ENCODE data around the gene RCOR3.

Gene RCOR3

GRCh38 chr1:211326140-211326527 lies 67.0 kb downstream of the RCOR3 start:
- no peak for DNase-seq

GRCh38 chr1:211326528-211327345 lies 67.6 kb downstream of the RCOR3 start, which contains the start of gene TRAF5:
Gene TRAF5 (plus strand): TSS chr1:211326833. CDS start chr1:211353240, 26,407 bp downstream.
- no peak for DNase-seq

- DNase-seq: no peak
Measured at GRCh38 chr1:211327346-211327921, 68.3 kb downstream of the RCOR3 start.

GRCh38 chr1:211328084-211328694 lies 69.0 kb downstream of the RCOR3 start:
- no peak for DNase-seq

- DNase-seq: no peak
Measured at GRCh38 chr1:211328866-211329475, 69.8 kb downstream of the RCOR3 start.

GRCh38 chr1:211329764-211330201 lies 70.6 kb downstream of the RCOR3 start:
- DNase-seq: no peak

- no peak for DNase-seq
Measured at GRCh38 chr1:211330282-211330936, 71.2 kb downstream of the RCOR3 start.

GRCh38 chr1:211331011-211331709 lies 72.0 kb downstream of the RCOR3 start:
- DNase-seq: no peak

GRCh38 chr1:211332036-211332616 lies 73.0 kb downstream of the RCOR3 start:
- no peak for DNase-seq

GRCh38 chr1:211332830-211333229 lies 73.7 kb downstream of the RCOR3 start:
- DNase-seq: no peak

- no peak for DNase-seq
Measured at GRCh38 chr1:211333906-211334305, 74.7 kb downstream of the RCOR3 start.

- no peak for DNase-seq
Measured at GRCh38 chr1:211334986-211335385, 75.8 kb downstream of the RCOR3 start.

GRCh38 chr1:211335522-211336157 lies 76.5 kb downstream of the RCOR3 start:
- DNase-seq: no peak

- no peak for DNase-seq
Measured at GRCh38 chr1:211336161-211336560, 77.0 kb downstream of the RCOR3 start.

- no peak for DNase-seq
Measured at GRCh38 chr1:211336775-211337174, 77.6 kb downstream of the RCOR3 start.

GRCh38 chr1:211337430-211338223 lies 78.5 kb downstream of the RCOR3 start:
- no peak for DNase-seq

- no peak for DNase-seq
Measured at GRCh38 chr1:211338224-211338620, 79.1 kb downstream of the RCOR3 start.

GRCh38 chr1:211339631-211340041 lies 80.5 kb downstream of the RCOR3 start:
- DNase-seq: no peak

GRCh38 chr1:211340622-211341507 lies 81.7 kb downstream of the RCOR3 start:
- no peak for DNase-seq
